Endometrium (tissue), 2 donors: ENCODE data around the gene PKHD1.
"Not testable (repeated sequence)": the region's sequence is repeated elsewhere in the genome, so short reads cannot be mapped to it uniquely, and the experiment has no call there.

Experiments used
- FAIRE-seq: peaks from 2 replicates; lab custom pipeline; 2012; peaks lifted over from hg19 to GRCh38; lab: Jason Lieb, UNC
- donor health status: control.
- donor health status: control.

The PKHD1 gene

GRCh38 chr6:51928320-51928719, 159.1 kb downstream of the PKHD1 start:
- FAIRE-seq, result no peak

- no peak for FAIRE-seq
These were observed 160.0 kb downstream of the PKHD1 start for GRCh38 chr6:51927450-51927849.

GRCh38 chr6:51926125-51926524, 161.3 kb downstream of the PKHD1 start:
- no peak for FAIRE-seq

GRCh38 chr6:51922479-51922878, 164.9 kb downstream of the PKHD1 start:
- not testable (repeated sequence) for FAIRE-seq

- FAIRE-seq, result not testable (repeated sequence)
These were observed 169.1 kb downstream of the PKHD1 start for GRCh38 chr6:51918347-51918746.

GRCh38 chr6:51915098-51915497, 172.3 kb downstream of the PKHD1 start:
- no peak for FAIRE-seq

- no peak for FAIRE-seq
These were observed 174.1 kb downstream of the PKHD1 start for GRCh38 chr6:51913265-51913664.

- no peak for FAIRE-seq
These were observed 176.6 kb downstream of the PKHD1 start for GRCh38 chr6:51910851-51911250.

- FAIRE-seq, result no peak
These were observed 179.2 kb downstream of the PKHD1 start for GRCh38 chr6:51908243-51908642.

GRCh38 chr6:51901766-51902764, 185.3 kb downstream of the PKHD1 start:
- FAIRE-seq, result no peak

- FAIRE-seq, result no peak
These were observed 194.0 kb downstream of the PKHD1 start for GRCh38 chr6:51893366-51893765.

GRCh38 chr6:51892750-51893149, 194.7 kb downstream of the PKHD1 start:
- no peak for FAIRE-seq

GRCh38 chr6:51892339-51892738, 195.1 kb downstream of the PKHD1 start:
- FAIRE-seq, result no peak

- FAIRE-seq, result no peak
These were observed 195.6 kb downstream of the PKHD1 start for GRCh38 chr6:51891784-51892183.

- no peak for FAIRE-seq
These were observed 199.6 kb downstream of the PKHD1 start for GRCh38 chr6:51887859-51888258.

GRCh38 chr6:51885957-51886356, 201.5 kb downstream of the PKHD1 start:
- FAIRE-seq, result no peak

- FAIRE-seq, result no peak
These were observed 218.6 kb downstream of the PKHD1 start for GRCh38 chr6:51868591-51869355.

GRCh38 chr6:51866867-51867266, 220.5 kb downstream of the PKHD1 start:
- FAIRE-seq, result no peak

- no peak for FAIRE-seq
These were observed 221.4 kb downstream of the PKHD1 start for GRCh38 chr6:51865996-51866395.

- no peak for FAIRE-seq
These were observed 222.2 kb downstream of the PKHD1 start for GRCh38 chr6:51865176-51865575.

GRCh38 chr6:51857134-51857533, 230.3 kb downstream of the PKHD1 start:
- no peak for FAIRE-seq

- no peak for FAIRE-seq
These were observed 230.9 kb downstream of the PKHD1 start for GRCh38 chr6:51856508-51856907.
